AG04449 (cell line): ENCODE data around the gene IGLON5.

Source experiments
- CTCF ChIA-PET: fragments of 350-600 bp; formaldehyde crosslinking; extraction: SDS; loops from one replicate; lab custom pipeline; 2021; ENCODE audit warnings: antibody characterized with exemption; lab: Yijun Ruan, JAX
- POLR2A ChIA-PET: fragments of 400-600, 350-600 bp; formaldehyde crosslinking; extraction: SDS; loops from one replicate; lab custom pipeline; 2020; ENCODE audit warnings: antibody characterized with exemption, inconsistent platforms; lab: Yijun Ruan, JAX
- DNase-seq: peaks from one replicate; pipeline ENCODE4 v3.0.0-alpha.2; 2010; ENCODE audit warnings: low read depth, low spot score
- H3K4me3 ChIP-seq: 2 replicates; pipeline ENCODE4 v1.5.1; 2011; ENCODE audit warnings: low read depth, mild to moderate bottlenecking, control low read depth, low read length
- TF ChIP-seq, protein P1 (sequence below): IDR thresholded peaks from one replicate; pipeline ENCODE4 v1.5.1; 2011; ENCODE audit warnings: mild to moderate bottlenecking, moderate library complexity, low read length, control low read depth, inconsistent platforms; ENCODE audit not compliant: insufficient read depth; ENCODE audit errors: missing control alignments

Gene IGLON5

DNA sequence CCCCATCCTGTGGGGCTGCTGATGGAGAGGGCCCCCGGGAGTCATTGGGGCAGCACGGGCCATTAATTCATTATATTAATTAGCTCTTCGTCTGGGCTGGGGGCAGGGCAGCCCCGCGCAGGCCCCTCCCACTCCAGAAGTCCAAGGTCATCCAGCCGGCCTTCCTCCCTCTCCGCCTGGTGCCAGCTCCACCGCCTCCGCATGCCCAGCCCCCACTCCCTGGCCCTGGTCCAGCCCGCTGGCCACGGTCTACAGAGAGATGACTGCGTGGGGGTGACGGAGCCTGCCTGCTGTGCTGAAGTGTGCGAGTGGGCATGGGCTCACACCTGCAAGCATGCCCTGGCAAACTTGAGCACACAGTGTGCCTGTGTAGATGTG is 8.8 kb downstream of the IGLON5 start:
- no peak for DNase-seq
- ChIA-PET CTCF (no interaction called here), POLR2A (no interaction called here)
- TF ChIP-seq, protein P1, sequence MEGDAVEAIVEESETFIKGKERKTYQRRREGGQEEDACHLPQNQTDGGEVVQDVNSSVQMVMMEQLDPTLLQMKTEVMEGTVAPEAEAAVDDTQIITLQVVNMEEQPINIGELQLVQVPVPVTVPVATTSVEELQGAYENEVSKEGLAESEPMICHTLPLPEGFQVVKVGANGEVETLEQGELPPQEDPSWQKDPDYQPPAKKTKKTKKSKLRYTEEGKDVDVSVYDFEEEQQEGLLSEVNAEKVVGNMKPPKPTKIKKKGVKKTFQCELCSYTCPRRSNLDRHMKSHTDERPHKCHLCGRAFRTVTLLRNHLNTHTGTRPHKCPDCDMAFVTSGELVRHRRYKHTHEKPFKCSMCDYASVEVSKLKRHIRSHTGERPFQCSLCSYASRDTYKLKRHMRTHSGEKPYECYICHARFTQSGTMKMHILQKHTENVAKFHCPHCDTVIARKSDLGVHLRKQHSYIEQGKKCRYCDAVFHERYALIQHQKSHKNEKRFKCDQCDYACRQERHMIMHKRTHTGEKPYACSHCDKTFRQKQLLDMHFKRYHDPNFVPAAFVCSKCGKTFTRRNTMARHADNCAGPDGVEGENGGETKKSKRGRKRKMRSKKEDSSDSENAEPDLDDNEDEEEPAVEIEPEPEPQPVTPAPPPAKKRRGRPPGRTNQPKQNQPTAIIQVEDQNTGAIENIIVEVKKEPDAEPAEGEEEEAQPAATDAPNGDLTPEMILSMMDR: no peak
- no peak overlapping the region for H3K4me3 ChIP-seq

DNA sequence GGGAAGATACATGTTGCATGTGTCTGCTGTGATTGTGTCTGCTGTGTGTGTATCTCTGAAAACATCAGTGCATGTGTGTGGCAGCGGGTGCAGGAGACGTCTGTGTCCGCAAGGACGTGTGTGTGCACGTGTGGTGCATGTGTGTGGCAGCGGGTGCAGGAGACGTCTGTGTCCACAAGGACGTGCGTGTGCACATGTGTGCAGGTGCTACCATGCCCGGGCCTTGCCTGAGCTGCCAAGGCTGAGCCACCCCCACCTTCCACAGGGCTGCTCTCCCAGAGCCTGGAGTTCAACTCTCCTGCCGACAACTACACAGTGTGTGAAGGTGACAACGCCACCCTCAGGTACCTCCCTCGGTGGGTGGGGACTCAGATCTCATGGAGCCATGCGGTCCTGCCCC is 10.4 kb downstream of the IGLON5 start:
- no peak overlapping the region for H3K4me3 ChIP-seq
- ChIA-PET POLR2A (no interaction called here), CTCF (no interaction called here)
- DNase-seq: no peak
- TF ChIP-seq, protein P1: no peak

DNA sequence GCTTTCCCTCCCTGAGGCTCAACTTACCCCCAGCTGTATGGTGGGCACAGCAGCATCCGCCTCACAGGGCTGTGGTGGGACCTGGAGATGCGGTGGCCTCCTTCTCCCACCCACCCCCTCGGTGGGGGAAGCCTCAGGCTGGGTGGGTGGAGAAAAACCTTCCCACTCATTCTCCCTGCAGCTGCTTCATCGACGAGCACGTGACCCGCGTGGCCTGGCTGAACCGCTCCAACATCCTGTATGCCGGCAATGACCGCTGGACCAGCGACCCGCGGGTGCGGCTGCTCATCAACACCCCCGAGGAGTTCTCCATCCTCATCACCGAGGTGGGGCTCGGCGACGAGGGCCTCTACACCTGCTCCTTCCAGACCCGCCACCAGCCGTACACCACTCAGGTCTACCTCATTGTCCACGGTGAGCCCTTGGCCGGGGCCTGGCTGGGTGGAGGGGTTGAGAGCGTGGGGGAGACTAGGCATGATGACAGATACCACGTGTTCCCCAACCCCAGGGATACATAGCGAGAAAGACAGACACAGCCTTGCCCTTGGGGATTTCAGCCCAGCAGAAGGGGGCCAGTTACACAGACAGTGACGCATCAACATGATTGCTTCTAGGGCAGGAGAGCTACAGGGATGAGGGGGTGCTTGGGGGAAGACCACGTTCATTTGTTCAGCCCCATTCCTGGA is 12.2 kb downstream of the IGLON5 start:
- POLR2A ChIA-PET: no interaction called here
- no peak for DNase-seq
- TF ChIP-seq, protein P1: no peak
- H3K4me3 ChIP-seq: no peak overlapping the region
- CTCF ChIA-PET: interaction anchor here (0.9 to 1.3 kb wide), 2 partner anchors 14 to 16 kb away, joined by 3 to 4 read pairs; no protein-coding TSS in a partner anchor

DNA sequence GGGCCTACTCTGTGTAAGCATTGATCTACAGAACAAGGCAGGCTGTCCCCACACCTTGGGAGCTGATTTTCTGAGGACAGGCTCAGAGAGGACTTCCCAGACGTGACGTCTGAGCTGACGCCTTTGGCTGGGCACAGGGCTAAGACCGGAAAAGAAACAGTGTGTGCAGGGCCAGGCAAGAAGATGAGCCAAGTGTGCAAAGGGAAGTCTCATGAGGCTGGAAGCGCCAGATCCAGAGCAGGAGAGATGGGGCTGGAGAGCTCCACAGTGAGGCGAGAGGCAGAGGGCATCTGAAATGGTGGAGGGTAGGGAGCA is 12.7 kb downstream of the IGLON5 start:
- TF ChIP-seq, protein P1: no peak

DNA sequence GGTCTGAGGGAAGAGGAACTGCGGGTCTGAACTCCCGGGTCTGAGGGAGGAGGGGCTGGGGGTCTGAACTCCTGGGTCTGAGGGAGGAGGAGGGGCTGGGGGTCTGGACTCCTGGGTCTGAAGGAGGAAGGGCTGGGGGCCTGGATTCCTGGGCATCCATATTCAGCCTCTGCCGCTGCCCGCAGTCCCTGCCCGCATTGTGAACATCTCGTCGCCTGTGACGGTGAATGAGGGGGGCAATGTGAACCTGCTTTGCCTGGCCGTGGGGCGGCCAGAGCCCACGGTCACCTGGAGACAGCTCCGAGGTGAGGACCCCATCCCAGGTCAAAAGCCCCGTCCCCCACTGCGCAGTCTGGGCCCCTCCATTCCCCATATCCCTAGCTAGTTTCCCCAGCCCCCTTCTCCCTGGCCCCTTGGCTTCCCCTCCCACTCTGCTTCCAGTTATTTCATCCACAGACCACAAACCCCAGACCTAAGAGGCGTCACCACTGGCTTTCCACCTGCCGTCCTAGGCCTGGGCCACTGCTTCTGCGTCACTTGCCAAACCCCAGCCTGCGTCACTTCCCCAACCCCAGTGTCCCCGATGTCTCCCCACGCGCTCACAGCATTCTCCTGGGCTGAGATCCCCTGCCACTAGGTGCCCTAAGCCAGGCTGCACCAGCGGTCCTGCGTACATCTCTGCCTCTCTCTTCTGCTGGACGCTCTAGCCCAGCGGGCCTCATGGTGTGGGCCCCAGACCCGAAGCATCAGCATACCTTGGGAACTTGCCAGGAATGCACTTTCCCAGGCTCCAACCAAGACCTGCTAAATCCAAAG is 13.9 kb downstream of the IGLON5 start:
- TF ChIP-seq, protein P1: no peak
- POLR2A ChIA-PET: no interaction called here
- no peak overlapping the region for H3K4me3 ChIP-seq
- DNase-seq: no peak
- CTCF ChIA-PET: interaction anchor here (1.3 kb wide), 1 partner anchor 18 kb away, joined by 3 read pairs; no protein-coding TSS in a partner anchor

More for the DNA sequence above, 12.7 kb downstream of the IGLON5 start:
- POLR2A ChIA-PET: no interaction called here
- no peak overlapping the region for H3K4me3 ChIP-seq
- DNase-seq: no peak
- CTCF ChIA-PET: interaction anchor here (0.9 to 1.3 kb wide), 2 partner anchors 14 to 17 kb away, joined by 3 to 4 read pairs; no protein-coding TSS in a partner anchor
